Left forelimb (tissue), 1 donor: ENCODE data around the gene PLPPR1.
"Not testable (repeated sequence)": the region's sequence is repeated elsewhere in the genome, so short reads cannot be mapped to it uniquely, and the experiment has no call there.

Experiments used
- DNase-seq: peaks from one replicate; pipeline ENCODE4 v3.0.0-alpha.2; 2018; ENCODE audit warnings: low spot score

Gene PLPPR1

GRCh38 chr9:101307051-101307450, 278.5 kb downstream of the PLPPR1 start:
- DNase-seq, result no peak

DNA sequence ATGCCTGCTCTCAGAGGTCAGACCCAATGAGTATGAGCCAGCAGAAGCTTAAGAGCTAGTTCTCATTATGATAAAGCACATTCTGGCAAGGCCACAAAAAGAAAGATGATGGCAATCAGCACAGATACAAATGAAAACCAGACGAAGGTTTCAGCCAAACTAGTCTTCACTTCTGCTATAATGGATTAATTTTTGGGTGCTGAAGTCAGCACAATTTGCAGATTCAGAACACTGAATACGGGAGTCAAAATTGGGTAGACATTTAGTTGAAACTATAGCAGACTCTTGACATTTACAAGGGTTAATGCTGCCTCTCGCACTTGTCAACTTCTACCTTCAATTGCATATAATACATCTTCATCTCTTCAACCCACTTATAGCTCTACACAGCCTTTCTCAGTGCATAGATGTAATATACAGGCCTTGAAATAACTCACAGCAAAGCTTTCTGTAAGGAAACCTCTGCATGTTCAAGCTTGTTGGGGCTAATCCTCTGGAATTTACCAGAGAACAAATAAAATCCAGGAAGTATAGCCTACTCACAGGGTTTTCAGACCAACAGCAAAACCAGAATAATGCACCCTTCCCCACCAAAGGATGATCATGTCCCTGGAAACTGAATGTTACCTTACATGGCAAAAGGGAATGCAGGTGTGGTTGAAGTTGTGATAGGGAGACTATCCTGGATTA, 279.1 kb downstream of the PLPPR1 start:
- DNase-seq, result no peak

DNA sequence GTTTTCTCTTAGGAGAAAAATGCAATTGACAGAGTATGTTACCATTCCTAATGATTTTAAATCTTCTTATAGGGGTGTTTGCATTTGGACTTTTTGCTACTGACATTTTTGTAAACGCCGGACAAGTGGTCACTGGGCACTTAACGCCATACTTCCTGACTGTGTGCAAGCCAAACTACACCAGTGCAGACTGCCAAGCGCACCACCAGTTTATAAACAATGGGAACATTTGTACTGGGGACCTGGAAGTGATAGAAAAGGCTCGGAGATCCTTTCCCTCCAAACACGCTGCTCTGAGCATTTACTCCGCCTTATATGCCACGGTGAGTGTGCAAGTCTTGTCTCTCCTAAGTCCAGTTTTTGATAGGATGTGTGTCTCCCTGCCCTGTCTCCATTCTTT, 280.6 kb downstream of the PLPPR1 start:
- DNase-seq, result no peak

DNA sequence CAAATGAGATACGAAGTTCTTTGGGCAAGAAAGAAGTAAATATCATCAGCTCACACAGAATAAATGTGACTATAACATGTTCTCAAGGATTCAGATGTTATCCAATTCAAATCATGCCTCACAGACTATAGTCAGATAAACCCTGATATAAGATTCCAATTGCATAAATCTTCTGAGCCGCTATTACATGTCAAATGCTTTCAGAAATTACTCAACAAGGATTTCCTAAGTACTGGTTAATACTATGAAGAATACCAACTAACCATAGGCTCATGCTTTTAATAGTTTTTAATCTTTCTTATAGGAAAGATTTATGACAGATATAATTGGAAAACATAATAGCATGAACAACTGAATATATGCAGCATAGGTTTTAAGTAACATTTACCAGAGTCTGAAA, 282.7 kb downstream of the PLPPR1 start:
- DNase-seq, result no peak

- no peak for DNase-seq
Measured at GRCh38 chr9:101311758-101312420, 283.4 kb downstream of the PLPPR1 start.

- DNase-seq, result no peak
Measured at GRCh38 chr9:101312661-101313060, 284.1 kb downstream of the PLPPR1 start.

GRCh38 chr9:101315112-101315450, 286.6 kb downstream of the PLPPR1 start:
- DNase-seq, result no peak

- DNase-seq, result no peak
Measured at GRCh38 chr9:101317735-101318134, 289.2 kb downstream of the PLPPR1 start.

DNA sequence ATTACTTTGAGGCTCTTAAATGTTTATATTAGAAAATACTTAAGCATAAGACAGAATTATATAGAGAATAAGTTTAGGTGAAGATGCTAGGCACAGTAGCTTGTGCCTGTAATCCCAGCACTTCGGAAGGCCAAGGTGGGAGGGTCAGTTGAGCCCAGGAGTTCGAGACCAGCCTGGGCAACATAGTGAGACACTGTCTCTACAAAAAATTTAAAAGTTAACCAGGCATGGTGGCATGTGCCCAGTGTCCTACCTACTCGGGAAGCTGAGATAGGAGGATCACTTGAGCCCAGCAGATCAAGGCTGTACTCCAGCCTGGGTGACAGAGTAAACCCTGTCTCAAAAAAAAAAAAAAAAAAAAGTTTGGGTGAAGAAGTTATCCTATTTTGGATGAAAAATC, 294.6 kb downstream of the PLPPR1 start:
- no peak for DNase-seq

GRCh38 chr9:101324245-101324804, 295.8 kb downstream of the PLPPR1 start:
- DNase-seq, result no peak

DNA sequence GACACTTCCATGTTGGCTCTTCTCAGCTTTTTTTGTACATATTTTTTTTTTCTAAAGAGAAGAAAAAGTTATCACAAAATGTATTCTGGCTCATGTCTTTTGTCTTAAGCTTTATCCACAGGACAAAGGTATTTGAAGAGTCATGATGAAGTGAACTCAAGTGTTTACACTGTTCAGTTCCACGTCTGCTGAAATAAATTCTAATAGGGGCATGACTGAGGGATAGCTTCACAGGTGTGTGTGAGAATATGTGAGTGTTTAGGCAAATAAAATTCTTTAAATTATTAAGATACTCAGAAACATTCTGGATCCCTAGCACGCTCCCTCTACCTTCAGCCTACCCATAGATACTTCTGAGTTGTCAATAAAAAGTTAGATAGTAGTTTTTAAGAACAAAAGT, 296.5 kb downstream of the PLPPR1 start:
- no peak for DNase-seq

GRCh38 chr9:101326035-101326434, 297.5 kb downstream of the PLPPR1 start:
- DNase-seq, result no peak

DNA sequence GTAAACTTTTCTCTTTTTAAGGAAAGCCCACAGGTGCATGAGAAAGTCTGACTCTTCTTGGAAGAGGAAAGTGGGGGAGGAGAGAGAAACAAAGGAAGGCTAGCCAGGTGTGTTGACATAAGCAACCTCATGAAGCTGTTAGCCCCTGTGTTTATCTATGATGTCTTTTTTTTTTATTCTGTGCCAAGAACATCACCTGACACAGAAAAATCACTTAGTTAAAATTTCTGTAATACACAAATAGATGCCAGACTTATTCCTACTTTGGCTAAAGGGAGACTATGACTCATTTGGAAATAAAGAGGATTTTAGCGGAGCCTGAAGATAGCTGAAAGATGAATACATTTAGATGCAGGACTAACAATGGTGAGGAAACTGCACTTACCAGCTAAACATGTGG, 298.0 kb downstream of the PLPPR1 start:
- DNase-seq, result no peak

DNA sequence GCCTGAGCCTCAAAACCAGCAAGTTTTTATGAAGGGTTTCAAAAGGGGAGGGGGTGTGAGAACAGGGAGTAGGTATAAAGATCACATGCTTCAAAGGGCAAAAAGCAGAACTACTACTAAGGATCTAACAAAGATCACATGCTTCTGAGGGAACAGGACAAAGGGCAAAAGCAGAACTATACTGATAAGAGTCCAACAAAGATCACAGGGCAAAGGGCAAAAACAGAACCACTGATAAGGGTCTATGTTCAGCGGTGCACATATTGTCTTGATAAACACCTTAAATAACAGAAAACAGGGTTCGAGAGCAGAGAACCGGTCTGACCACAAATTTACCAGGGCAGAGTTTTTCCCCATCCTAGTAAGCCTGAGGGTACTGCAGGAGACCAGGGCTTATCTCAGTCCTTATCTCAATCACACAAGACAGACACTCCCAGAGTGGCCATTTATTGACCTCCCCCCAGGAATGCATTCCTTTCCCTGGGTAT, 298.9 kb downstream of the PLPPR1 start:
- not testable (repeated sequence) for DNase-seq

GRCh38 chr9:101332362-101332761, 303.8 kb downstream of the PLPPR1 start:
- no peak for DNase-seq

GRCh38 chr9:101333490-101333889, 305.0 kb downstream of the PLPPR1 start:
- no peak for DNase-seq

- no peak for DNase-seq
Measured at GRCh38 chr9:101333926-101334702, 305.6 kb downstream of the PLPPR1 start.

DNA sequence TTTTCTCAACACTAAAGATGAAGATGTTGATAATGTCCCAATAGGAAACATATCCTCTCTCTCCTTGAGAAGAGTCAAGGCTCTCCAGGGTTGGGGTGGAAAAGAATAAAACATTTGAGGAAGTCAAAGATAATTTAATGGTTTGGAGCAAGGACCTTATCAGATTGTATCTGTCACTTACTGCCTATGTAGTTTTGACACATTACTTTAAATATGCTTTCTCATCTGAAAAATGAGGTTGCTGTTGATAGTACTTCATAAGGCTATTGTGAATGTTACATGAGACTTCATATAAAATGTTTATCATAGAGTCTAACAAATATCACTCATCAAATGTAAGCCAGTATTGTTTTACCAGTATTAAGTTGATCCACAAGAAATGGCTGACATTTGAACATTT, 307.6 kb downstream of the PLPPR1 start:
- DNase-seq, result no peak

DNA sequence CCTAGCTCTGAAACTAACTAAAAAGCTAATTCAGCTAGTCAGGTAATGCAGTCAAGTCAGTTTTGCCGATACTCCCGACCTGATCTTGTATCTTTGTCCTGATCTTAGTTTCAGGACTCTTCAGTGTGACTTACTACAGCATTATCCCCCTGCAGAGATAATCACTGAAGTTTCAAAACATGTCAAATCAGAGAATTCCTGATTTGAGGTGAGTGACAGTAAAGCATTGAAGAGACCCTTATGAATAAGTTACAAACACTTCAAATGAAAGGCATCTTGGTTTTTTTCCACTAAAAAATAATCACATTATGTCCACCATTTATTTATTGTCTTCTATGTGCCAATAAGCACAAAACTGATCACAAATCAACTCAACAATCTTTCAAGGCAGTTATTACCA, 308.7 kb downstream of the PLPPR1 start:
- no peak for DNase-seq

DNA sequence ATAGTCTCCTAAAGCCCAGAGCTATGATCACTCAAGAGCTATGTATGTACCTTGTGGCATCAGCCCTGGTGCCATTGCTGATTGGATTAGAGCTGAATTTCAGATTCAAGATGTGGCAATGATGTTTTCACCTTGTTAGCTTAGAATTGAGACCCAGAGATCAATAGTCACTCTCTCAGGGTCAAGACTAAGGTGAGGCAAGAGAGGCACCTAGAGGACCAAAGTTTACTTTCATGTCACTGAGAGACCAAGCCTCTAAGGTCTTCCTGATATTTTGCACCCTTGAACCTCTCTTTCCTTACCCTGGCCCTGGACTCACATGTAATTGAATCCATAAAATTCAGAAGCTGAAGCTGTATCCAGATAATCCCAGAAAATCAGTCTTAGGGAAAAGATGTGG, 313.4 kb downstream of the PLPPR1 start:
- DNase-seq, result no peak

DNA sequence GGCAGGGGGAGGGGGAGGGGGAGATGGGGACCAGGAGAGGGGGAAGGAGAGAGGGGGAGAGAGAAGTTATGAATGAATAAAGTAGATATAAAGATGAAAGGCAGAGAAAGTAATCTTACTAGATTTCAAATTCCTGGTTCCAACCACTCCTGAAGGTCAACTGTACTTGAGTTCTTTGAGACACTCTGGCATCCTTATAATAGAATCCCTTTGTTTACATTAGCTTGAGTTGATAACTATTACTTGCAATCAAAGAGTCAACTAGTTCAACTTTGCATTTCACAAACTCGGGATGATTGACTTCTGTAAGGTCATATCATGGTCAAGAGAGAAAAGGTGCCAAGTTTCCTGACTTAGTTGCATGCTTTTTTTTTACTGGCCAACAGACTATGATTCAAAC, 314.1 kb downstream of the PLPPR1 start:
- DNase-seq, result no peak

- DNase-seq, result no peak
Measured at GRCh38 chr9:101350285-101350684, 321.8 kb downstream of the PLPPR1 start.
